NT2/D1 (cell line): Measurements from ENCODE around the gene INO80.
"Not testable (repeated sequence)": the region's sequence is repeated elsewhere in the genome, so short reads cannot be mapped to it uniquely, and the experiment has no call there.

Experiments
- DNase-seq: peaks from one replicate; pipeline ENCODE4 v3.0.0-alpha.2; 2011; ENCODE audit warnings: low read depth, low spot score
- H3K27me3 ChIP-seq: 2 replicates; pipeline ENCODE4 v1.6.0; 2011; ENCODE audit warnings: mild to moderate bottlenecking; ENCODE audit not compliant: insufficient read length, insufficient read depth
- H3K36me3 ChIP-seq: 2 replicates; pipeline ENCODE4 v1.6.1; 2011; ENCODE audit warnings: mild to moderate bottlenecking, low read length, mixed read lengths; ENCODE audit not compliant: insufficient read depth, insufficient read length
- H3K4me1 ChIP-seq: 2 replicates; pipeline ENCODE4 v1.5.1; 2011; ENCODE audit not compliant: insufficient read depth, insufficient read length
- H3K4me3 ChIP-seq: 2 replicates; pipeline ENCODE4 v1.5.1; 2011; ENCODE audit warnings: low read depth; ENCODE audit not compliant: insufficient read length
- H3K9ac ChIP-seq: 2 replicates; pipeline ENCODE4 v1.6.0; 2011; ENCODE audit warnings: low read depth; ENCODE audit not compliant: insufficient read length
- H3K9me3 ChIP-seq: 2 replicates; pipeline ENCODE4 v1.5.1; 2011; ENCODE audit warnings: mild to moderate bottlenecking, low read length; ENCODE audit not compliant: insufficient read depth
- SUZ12 ChIP-seq: IDR thresholded peaks from 2 replicates; pipeline ENCODE4 v1.6.1; 2011; ENCODE audit not compliant: insufficient read length, insufficient read depth; ENCODE audit errors: extremely low read depth
- YY1 ChIP-seq: IDR thresholded peaks from 2 replicates; pipeline ENCODE4 v1.6.1; 2011; ENCODE audit not compliant: insufficient read length, insufficient read depth
- ZNF274 ChIP-seq: IDR thresholded peaks from 2 replicates; pipeline ENCODE4 v1.6.1; 2011; ENCODE audit warnings: mild to moderate bottlenecking, low read depth, low read length

The INO80 gene

GRCh38 chr15:40956541-40956982, 159.5 kb downstream of the INO80 start:
- DNase-seq: no peak
- no peak overlapping the region for H3K4me3 ChIP-seq
- peaks cover 20% of the 10 kb centered on the region for H3K36me3 ChIP-seq
- no peaks in the 10 kb centered on the region for H3K9me3 ChIP-seq
- peaks cover 8% of the 10 kb centered on the region for H3K4me1 ChIP-seq
- H3K27me3 ChIP-seq: peaks cover 26% of the 10 kb centered on the region
- H3K9ac ChIP-seq: no peak overlapping the region
- TF ChIP-seq ZNF274: no peak
- no peak for TF ChIP-seq YY1

DNA sequence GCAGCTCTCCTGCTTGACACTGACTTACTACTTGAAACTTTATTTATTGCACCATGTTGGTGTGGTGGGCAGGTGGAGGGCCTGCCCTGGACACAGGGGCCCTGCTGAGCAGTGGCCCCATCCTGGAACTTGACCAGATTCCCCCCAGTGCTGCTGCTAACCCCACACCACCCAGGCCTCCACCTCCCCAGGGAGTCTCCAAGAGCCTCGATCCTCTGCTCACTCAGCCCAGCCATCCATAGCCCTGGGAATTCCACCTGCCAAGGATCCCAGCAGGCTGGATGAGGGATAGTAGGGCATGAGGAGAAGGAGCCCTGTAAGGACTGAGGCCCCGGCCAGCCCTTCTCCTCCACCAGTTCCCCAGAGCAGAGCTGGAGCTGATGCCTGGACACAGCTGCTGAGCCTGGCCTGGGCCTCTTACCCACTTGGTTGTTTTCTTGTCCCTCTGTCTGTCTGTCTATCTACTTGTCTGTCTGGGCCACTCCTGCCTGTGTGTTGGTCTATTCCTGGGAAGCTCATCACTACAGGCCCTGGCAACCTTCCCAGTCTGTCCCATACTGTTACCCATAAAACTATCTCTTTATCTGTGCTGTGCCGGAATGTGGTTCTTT, 160.0 kb downstream of the INO80 start:
- Histone ChIP-seq H3K4me3 (no peak overlapping the region), H3K9me3 (no peaks in the 10 kb centered on the region), H3K9ac (peak overlapping the region; percentile 50), H3K4me1 (peaks cover 8% of the 10 kb centered on the region), H3K27me3 (peaks cover 28% of the 10 kb centered on the region), H3K36me3 (peaks cover 20% of the 10 kb centered on the region)
- DNase-seq: no peak
- TF ChIP-seq YY1: no peak
- TF ChIP-seq SUZ12: no peak
- no peak for TF ChIP-seq ZNF274

DNA sequence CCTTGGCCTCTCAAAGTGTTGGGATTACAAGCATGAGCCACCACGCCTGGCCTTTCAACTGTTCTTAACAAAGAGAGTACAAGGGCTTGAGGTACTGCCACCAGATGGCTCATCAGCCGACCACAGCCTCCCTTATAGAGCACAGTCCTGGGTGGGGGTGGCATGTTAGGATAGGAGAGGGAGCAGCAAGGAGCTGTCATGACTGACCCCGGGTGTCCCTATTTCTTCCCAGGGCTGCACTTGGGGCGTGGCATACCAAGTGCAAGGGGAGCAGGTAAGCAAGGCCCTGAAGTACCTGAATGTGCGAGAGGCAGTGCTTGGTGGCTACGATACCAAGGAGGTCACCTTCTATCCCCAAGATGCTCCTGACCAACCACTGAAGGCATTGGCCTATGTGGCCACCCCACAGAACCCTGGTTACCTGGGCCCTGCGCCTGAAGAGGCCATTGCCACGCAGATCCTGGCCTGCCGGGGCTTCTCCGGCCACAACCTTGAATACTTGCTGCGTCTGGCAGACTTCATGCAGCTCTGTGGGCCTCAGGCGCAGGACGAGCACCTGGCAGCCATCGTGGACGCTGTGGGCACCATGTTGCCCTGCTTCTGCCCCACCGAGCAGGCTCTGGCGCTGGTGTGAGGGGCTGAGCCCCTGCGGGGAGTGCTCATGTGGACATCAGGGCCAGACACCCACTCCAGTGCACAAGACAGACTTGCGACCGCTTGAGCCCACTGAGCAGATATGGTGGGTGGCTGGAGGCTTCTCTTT, 160.8 kb downstream of the INO80 start:
- Histone ChIP-seq H3K36me3 (peaks cover 20% of the 10 kb centered on the region), H3K4me1 (peaks cover 8% of the 10 kb centered on the region), H3K9me3 (no peaks in the 10 kb centered on the region), H3K9ac (peak overlapping the region; percentile 21), H3K4me3 (no peak overlapping the region), H3K27me3 (peaks cover 28% of the 10 kb centered on the region)
- no peak for DNase-seq
- no peak for TF ChIP-seq YY1
- TF ChIP-seq SUZ12: no peak
- TF ChIP-seq ZNF274: no peak

DNA sequence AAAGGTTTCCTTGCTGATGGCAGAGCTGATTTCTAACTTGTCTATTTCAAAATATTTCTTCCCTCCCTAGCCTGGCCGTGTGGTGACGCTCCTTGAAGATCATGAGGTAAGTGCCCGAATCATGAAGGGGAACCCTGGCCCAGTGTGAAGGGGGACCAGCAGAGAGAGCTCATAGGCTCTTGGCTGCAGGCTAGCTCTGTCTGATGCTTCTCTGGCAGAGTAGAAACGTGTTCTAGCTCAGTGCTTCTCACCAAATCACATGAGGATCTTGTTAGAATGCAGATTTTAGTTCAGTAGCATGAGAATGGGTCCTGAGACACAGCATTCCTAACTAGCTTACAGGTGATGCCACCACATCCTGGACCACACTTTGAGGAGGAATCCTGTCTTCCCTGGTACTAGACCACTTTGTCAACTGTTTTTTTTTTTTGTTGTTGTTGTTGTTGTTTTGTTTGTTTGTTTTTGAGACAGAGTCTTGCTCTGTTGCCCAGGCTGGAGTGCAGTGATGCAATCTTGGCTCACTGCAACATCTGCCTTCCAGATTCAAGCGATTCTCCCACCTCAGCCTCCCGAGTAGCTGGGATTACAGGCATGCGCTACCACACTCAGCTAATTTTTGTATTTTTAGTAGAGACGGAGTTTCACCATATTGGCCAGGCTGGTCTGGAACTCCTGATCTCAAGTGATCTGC, 161.8 kb downstream of the INO80 start:
- H3K4me3 ChIP-seq: peak overlapping the region; percentile 62
- H3K9ac ChIP-seq: peak overlapping the region; percentile 9
- not testable (repeated sequence) for DNase-seq, H3K4me1 ChIP-seq, H3K9me3 ChIP-seq
- peaks cover 20% of the 10 kb centered on the region for H3K36me3 ChIP-seq
- H3K27me3 ChIP-seq: peaks cover 34% of the 10 kb centered on the region

- peaks cover 8% of the 10 kb centered on the region for H3K4me1 ChIP-seq
- TF ChIP-seq YY1 (no peak), SUZ12 (no peak), ZNF274 (no peak)
- H3K36me3 ChIP-seq: peaks cover 20% of the 10 kb centered on the region
- no peaks in the 10 kb centered on the region for H3K9me3 ChIP-seq
- no peak for DNase-seq
- peaks cover 35% of the 10 kb centered on the region for H3K27me3 ChIP-seq
- H3K4me3 ChIP-seq: peak overlapping the region; percentile 62
- peak overlapping the region; percentile 74 for H3K9ac ChIP-seq
Measured at GRCh38 chr15:40953713-40954074, 162.4 kb downstream of the INO80 start.

DNA sequence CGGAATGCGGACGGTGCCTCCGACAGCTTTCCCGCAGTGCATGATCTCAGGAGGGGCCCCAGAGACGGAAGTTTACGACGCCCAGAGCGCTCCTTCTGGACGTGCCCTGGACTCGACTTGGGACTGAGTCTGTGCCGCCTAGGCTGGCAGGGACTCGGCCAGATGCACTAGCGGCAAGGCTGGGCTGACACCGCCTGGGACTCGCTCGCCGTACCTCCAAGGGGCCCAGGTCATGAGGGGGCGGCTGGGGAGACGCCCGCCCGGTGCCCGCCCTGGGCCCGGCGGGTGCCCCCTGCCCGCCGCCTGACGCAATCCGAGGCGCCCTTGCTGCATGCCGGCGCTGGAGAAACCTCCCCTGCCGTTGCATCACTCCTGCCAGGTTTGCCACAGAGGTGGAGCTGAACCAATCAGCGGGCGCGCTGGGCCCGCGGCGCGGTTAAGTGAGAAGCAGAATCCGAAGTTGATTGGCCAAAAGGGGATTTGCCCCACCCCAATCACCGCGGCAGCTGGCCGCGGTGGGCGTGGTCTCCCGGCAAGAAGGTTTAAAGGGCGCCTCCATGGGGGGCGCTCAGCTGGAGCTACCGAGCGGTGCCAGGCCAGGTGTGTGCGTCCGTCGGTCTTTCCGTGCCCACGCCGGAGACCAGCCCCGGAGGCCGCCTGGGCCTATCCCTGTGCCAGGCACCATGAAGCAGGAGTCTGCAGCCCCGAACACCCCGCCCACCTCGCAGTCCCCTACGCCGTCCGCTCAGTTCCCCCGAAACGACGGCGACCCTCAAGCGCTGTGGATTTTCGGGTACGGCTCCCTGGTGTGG, 163.0 kb downstream of the INO80 start, which contains the start of gene CHAC1:
Gene CHAC1 (plus strand): TSS at position 571 of the 812 bp plus-strand sequence. CDS start 113 bp downstream, at position 684.
- H3K36me3 ChIP-seq: peaks cover 20% of the 10 kb centered on the region
- peak within 1 kb of the TSS; percentile 62 for H3K4me3 ChIP-seq
- H3K27me3 ChIP-seq: peaks cover 35% of the 10 kb centered on the region
- H3K4me1 ChIP-seq: peaks cover 6% of the 10 kb centered on the region
- peak; percentile 89 for DNase-seq
- H3K9me3 ChIP-seq: no peaks in the 10 kb centered on the region
- no peak for TF ChIP-seq SUZ12
- H3K9ac ChIP-seq: peak within 1 kb of the TSS; percentile 80
